GM19193 (cell line): ENCODE results near the gene SYNJ2.

ENCODE experiments used
- POLR2A ChIP-seq: IDR thresholded peaks from 4 replicates; pipeline ENCODE4 v1.6.1; 2011; ENCODE audit not compliant: insufficient read depth, insufficient read length; ENCODE audit errors: extremely low read depth

The SYNJ2 gene

GRCh38 chr6:158019416-158019815, 37.8 kb downstream of the SYNJ2 start:
- TF ChIP-seq POLR2A, result no peak

- TF ChIP-seq POLR2A, result no peak
Observed at GRCh38 chr6:158020272-158020711, 38.6 kb downstream of the SYNJ2 start.

GRCh38 chr6:158020811-158021210, 39.1 kb downstream of the SYNJ2 start:
- no peak for TF ChIP-seq POLR2A

GRCh38 chr6:158021376-158021775, 39.7 kb downstream of the SYNJ2 start:
- TF ChIP-seq POLR2A, result no peak

- no peak for TF ChIP-seq POLR2A
Observed at GRCh38 chr6:158021814-158022748, 40.4 kb downstream of the SYNJ2 start.

- no peak for TF ChIP-seq POLR2A
Observed at GRCh38 chr6:158022749-158023596, 41.3 kb downstream of the SYNJ2 start.

GRCh38 chr6:158023597-158023939, 41.9 kb downstream of the SYNJ2 start:
- no peak for TF ChIP-seq POLR2A

- no peak for TF ChIP-seq POLR2A
Observed at GRCh38 chr6:158024566-158025297, 43.1 kb downstream of the SYNJ2 start.

GRCh38 chr6:158026054-158026900, 44.6 kb downstream of the SYNJ2 start:
- TF ChIP-seq POLR2A, result no peak

GRCh38 chr6:158026901-158027589, 45.4 kb downstream of the SYNJ2 start:
- no peak for TF ChIP-seq POLR2A

GRCh38 chr6:158027590-158028285, 46.1 kb downstream of the SYNJ2 start:
- no peak for TF ChIP-seq POLR2A

- TF ChIP-seq POLR2A, result no peak
Observed at GRCh38 chr6:158028421-158028820, 46.8 kb downstream of the SYNJ2 start.

- TF ChIP-seq POLR2A, result no peak
Observed at GRCh38 chr6:158028876-158029275, 47.2 kb downstream of the SYNJ2 start.
